Measurements from ENCODE around the gene C5orf46. TPM values are rescaled to one million over a fixed set of nuclear protein-coding genes. Genes with fewer than 3 reads are reported as not detected.

The C5orf46 gene
- total and polyA plus RNA-seq, 2 of the 4 experiments (the other 2 are of a cell fraction), result 1.3 TPM; not detected in 1

GRCh38 chr5:147852365-147852764, 54.0 kb downstream of the C5orf46 start:
- no peak overlapping the region for H3K4ac ChIP-seq (ENCODE audit: low read depth, low read length)
- no CpG with 5 or more reads among the region's 3 CpGs for WGBS, 2 experiments (ENCODE audit: extremely low coverage in 2 of 2, insufficient read length in 1 of 2)
- intact Hi-C loops (cut with micrococcal nuclease), result no loop called here
- no peak overlapping the region for H2AK9ac ChIP-seq (replicated peaks; ENCODE audit: low read depth, low read length, poor library complexity)
- CTCF ChIA-PET, result no interaction called here
- no peak for ATAC-seq (ENCODE audit: low read depth)
- no peak overlapping the region for H4K8ac ChIP-seq (ENCODE audit: low read depth in 2 of 2, low read length in 2 of 2)
- no TSS peak for BruUV-seq (replicated peaks)
- H3K9ac ChIP-seq (ENCODE audit: low read depth, low read length), result no peak overlapping the region
- H3K9me1 ChIP-seq (ENCODE audit: insufficient read depth, low read length), result no peaks in the 10 kb centered on the region
- no peak overlapping the region for H2AFZ ChIP-seq (replicated peaks; ENCODE audit: low read length, poor library complexity)
- no peak for DNase-seq
- no peaks in the 10 kb centered on the region for H3K4me1 ChIP-seq (ENCODE audit: control insufficient read depth, insufficient read depth, low read length)
- H3K14ac ChIP-seq (replicated peaks; ENCODE audit: low read depth, low read length), result no peak overlapping the region
- no peak overlapping the region for H2AK5ac ChIP-seq (ENCODE audit: low read depth, low read length)
- no peak overlapping the region for H4K91ac ChIP-seq (ENCODE audit: insufficient read depth, low read depth, low read length)
- H3K9me3 ChIP-seq (ENCODE audit: control insufficient read depth, insufficient read depth, low read length), result no peaks in the 10 kb centered on the region
- TF ChIP-seq RAD21 (IDR thresholded peaks at IDR 0.05; ENCODE audit: low read length) (no peak), CEBPB (IDR thresholded peaks at IDR 0.05; ENCODE audit: low read depth, low read length) (no peak), MXI1 (IDR thresholded peaks at IDR 0.05; ENCODE audit: borderline replicate concordance, low read depth, low read length) (no peak), MAFK (IDR thresholded peaks at IDR 0.05; ENCODE audit: low read depth, low read length) (no peak), SMC3 (IDR thresholded peaks at IDR 0.05; ENCODE audit: low read depth, low read length) (no peak), FOS (IDR thresholded peaks at IDR 0.05; ENCODE audit: low read depth, low read length) (no peak)
- TF ChIP-seq, protein P1, sequence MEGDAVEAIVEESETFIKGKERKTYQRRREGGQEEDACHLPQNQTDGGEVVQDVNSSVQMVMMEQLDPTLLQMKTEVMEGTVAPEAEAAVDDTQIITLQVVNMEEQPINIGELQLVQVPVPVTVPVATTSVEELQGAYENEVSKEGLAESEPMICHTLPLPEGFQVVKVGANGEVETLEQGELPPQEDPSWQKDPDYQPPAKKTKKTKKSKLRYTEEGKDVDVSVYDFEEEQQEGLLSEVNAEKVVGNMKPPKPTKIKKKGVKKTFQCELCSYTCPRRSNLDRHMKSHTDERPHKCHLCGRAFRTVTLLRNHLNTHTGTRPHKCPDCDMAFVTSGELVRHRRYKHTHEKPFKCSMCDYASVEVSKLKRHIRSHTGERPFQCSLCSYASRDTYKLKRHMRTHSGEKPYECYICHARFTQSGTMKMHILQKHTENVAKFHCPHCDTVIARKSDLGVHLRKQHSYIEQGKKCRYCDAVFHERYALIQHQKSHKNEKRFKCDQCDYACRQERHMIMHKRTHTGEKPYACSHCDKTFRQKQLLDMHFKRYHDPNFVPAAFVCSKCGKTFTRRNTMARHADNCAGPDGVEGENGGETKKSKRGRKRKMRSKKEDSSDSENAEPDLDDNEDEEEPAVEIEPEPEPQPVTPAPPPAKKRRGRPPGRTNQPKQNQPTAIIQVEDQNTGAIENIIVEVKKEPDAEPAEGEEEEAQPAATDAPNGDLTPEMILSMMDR (conservative IDR thresholded peaks at IDR 0.05; ENCODE audit: low read depth, low read length), result no peak
- H2BK120ac ChIP-seq (ENCODE audit: low read depth, low read length), result no peak overlapping the region
- no peak overlapping the region for H2BK15ac ChIP-seq (ENCODE audit: low read depth, low read length)
- H4K20me1 ChIP-seq (ENCODE audit: insufficient read depth, low read length), result no peaks in the 10 kb centered on the region
- H2BK5ac ChIP-seq (ENCODE audit: low read depth, low read length, poor library complexity, severe bottlenecking), result no peak overlapping the region
- H3K79me1 ChIP-seq (ENCODE audit: low read depth in 1 of 2, low read length in 2 of 2), result no peaks in the 10 kb centered on the region
- H3K23ac ChIP-seq (ENCODE audit: low read depth, low read length), result no peak overlapping the region
- no peak overlapping the region for H3K27ac ChIP-seq (ENCODE audit: insufficient read depth, low read length)
- no peak overlapping the region for H4K5ac ChIP-seq (ENCODE audit: low read depth, low read length)
- H3K4me2 ChIP-seq (ENCODE audit: low read depth, low read length), result no peak overlapping the region
- dilution Hi-C loops (cut with HindIII; ENCODE audit: low sequenced_read_pairs, unreplicated experiment), result no loop called here
- H3K4me3 ChIP-seq (ENCODE audit: insufficient read depth, low read depth, low read length), result no peak overlapping the region
- H3K18ac ChIP-seq (ENCODE audit: low read depth, low read length), result no peak overlapping the region
- H3K56ac ChIP-seq (ENCODE audit: extremely low read depth, insufficient read depth, low read length), result no peak overlapping the region
- H2BK20ac ChIP-seq (ENCODE audit: low read depth, low read length), result no peak overlapping the region
- H3K36me3 ChIP-seq (ENCODE audit: control insufficient read depth, insufficient read depth, low read length), result no peaks in the 10 kb centered on the region
- POLR2A ChIA-PET (ENCODE audit: unreplicated experiment), result no interaction called here
- in situ Hi-C loops (cut with MboI; ENCODE audit: low sequenced_read_pairs), result no loop called here
- no peaks in the 10 kb centered on the region for H3K27me3 ChIP-seq (ENCODE audit: control insufficient read depth, insufficient read depth, low read length)

Measured in IMR-90 (cell line).